Endothelial cell of umbilical vein (primary cell): ENCODE data around the gene CARD10. TPM values are rescaled to one million over a fixed set of nuclear protein-coding genes. Genes with fewer than 3 reads are reported as not detected.

ENCODE experiments used
- BruUV-seq: library from RNA; stranded (reverse); fragments of 400-500 nt; replicated peaks from 2 replicates; lab custom pipeline; 2021; lab: Mats Ljungman, UMichigan
- CTCF ChIA-PET: fragments of 300-600, 350-600 bp; sonication (Branson Sonifier 250); formaldehyde crosslinking; loops from one replicate; lab custom pipeline; 2021; ENCODE audit warnings: antibody characterized with exemption, inconsistent platforms; lab: Charles Lee
- POLR2A ChIA-PET: fragments of 300-600, 350-600 bp; sonication (Branson Sonifier 250); formaldehyde crosslinking; loops from one replicate; lab custom pipeline; 2021; ENCODE audit warnings: antibody characterized with exemption, inconsistent platforms; lab: Charles Lee
- DNase-seq: peaks from one replicate; pipeline ENCODE4 v3.0.0-alpha.2; 2011; ENCODE audit warnings: low read depth, low spot score
- FAIRE-seq: peaks from 2 replicates; lab custom pipeline; 2011; peaks lifted over from hg19 to GRCh38; lab: Jason Lieb, UNC
- H2AFZ ChIP-seq: 2 replicates; pipeline ENCODE4 v1.6.0; 2012; ENCODE audit warnings: low read depth, low read length, control low read depth, inconsistent platforms
- H3K27ac ChIP-seq: 2 replicates; pipeline ENCODE4 v1.5.1; 2011; ENCODE audit warnings: low read depth, mild to moderate bottlenecking, control low read depth, low read length, moderate library complexity; ENCODE audit not compliant: insufficient read depth
- H3K27me3 ChIP-seq, 2 experiments: 2 replicates each; pipeline versions ENCODE4 v1.6.0 to v1.6.1; 2011; ENCODE audit warnings: low read length in 2 of 2, mixed read lengths in 1 of 2; ENCODE audit not compliant: control insufficient read depth in 2 of 2, insufficient read depth in 2 of 2
- H3K36me3 ChIP-seq, 2 experiments: 2 replicates in 1 of 2; 3 replicates in 1 of 2; pipeline ENCODE4 v1.5.1; 2011; ENCODE audit warnings: low read length in 2 of 2, mild to moderate bottlenecking in 1 of 2, moderate library complexity in 1 of 2; ENCODE audit not compliant: control insufficient read depth in 2 of 2, insufficient read depth in 2 of 2; ENCODE audit errors: extremely low read depth in 1 of 2
- H3K4me1 ChIP-seq: 3 replicates; pipeline ENCODE4 v1.5.1; 2011; ENCODE audit warnings: mild to moderate bottlenecking, low read length; ENCODE audit not compliant: control insufficient read depth, insufficient read depth; ENCODE audit errors: extremely low read depth
- H3K4me2 ChIP-seq: 2 replicates; pipeline ENCODE4 v1.6.1; 2011; ENCODE audit warnings: low read length, control low read depth, mixed read lengths; ENCODE audit not compliant: insufficient read depth
- H3K4me3 ChIP-seq, 3 experiments: fragments of 200-600 bp in 1 of 3; sonication (generic), shearing (Covaris generic) in 1 of 3; replicated peaks in 1 of 3; 2 replicates each; pipeline ENCODE4 v1.5.1; 2011 to 2016; ENCODE audit warnings: control low read depth in 3 of 3, low read length in 3 of 3, mild to moderate bottlenecking in 2 of 3, inconsistent platforms in 1 of 3, low read depth in 1 of 3, moderate library complexity in 1 of 3; ENCODE audit not compliant: insufficient read depth in 1 of 3
- H3K79me2 ChIP-seq: 2 replicates; pipeline ENCODE4 v1.6.0; 2012; ENCODE audit warnings: low read length, inconsistent platforms; ENCODE audit not compliant: control insufficient read depth, insufficient read depth
- H3K9ac ChIP-seq: replicated peaks from 2 replicates; pipeline ENCODE3; 2011; ENCODE audit warnings: low read length, control low read depth; ENCODE audit not compliant: insufficient read depth; ENCODE audit errors: extremely low read depth
- H3K9me1 ChIP-seq: replicated peaks from 3 replicates; pipeline ENCODE4 v1.6.0; 2011; ENCODE audit warnings: mild to moderate bottlenecking, low read length; ENCODE audit not compliant: control insufficient read depth, insufficient read depth; ENCODE audit errors: extremely low read depth
- H3K9me3 ChIP-seq: replicated peaks from 2 replicates; pipeline ENCODE4 v1.5.1; 2012; ENCODE audit warnings: low read length, inconsistent platforms; ENCODE audit not compliant: control insufficient read depth, insufficient read depth
- H4K20me1 ChIP-seq: replicated peaks from 2 replicates; pipeline ENCODE3; 2011; ENCODE audit warnings: mild to moderate bottlenecking, low read length; ENCODE audit not compliant: control insufficient read depth, insufficient read depth; ENCODE audit errors: extremely low read depth
- EZH2 ChIP-seq: IDR thresholded peaks from 2 replicates; pipeline ENCODE4 v1.6.1; 2012; ENCODE audit warnings: borderline replicate concordance, low read depth, mild to moderate bottlenecking, moderate library complexity, low read length, inconsistent platforms; ENCODE audit not compliant: severe bottlenecking
- JUN ChIP-seq: IDR thresholded peaks from 2 replicates; pipeline ENCODE4 v1.6.1; 2011; ENCODE audit warnings: borderline replicate concordance, low read depth; ENCODE audit not compliant: insufficient read length, insufficient read depth
- POLR2A ChIP-seq: IDR thresholded peaks from 2 replicates; pipeline ENCODE4 v1.6.1; 2012; ENCODE audit warnings: low read depth, mild to moderate bottlenecking, control low read depth, low read length
- dilution Hi-C: fragments of 300-500 bp; cut with MboI; formaldehyde crosslinking; loops from one replicate; pipeline ENCODE4 v1.15.0; 2019; ENCODE audit warnings: low sequenced_read_pairs; ENCODE audit not compliant: extremely low pct_ligation_motif_present
- intact Hi-C: fragments of 100-400 bp; cut with micrococcal nuclease; formaldehyde crosslinking; loops from one replicate; pipeline ENCODE4 v1.10.0; 2022
- polyA plus RNA-seq, 4 experiments: library from polyadenylated mRNA; depleted of rRNA in 3 of 4; stranded (reverse) in 3 of 4; unstranded in 1 of 4; fragments of >200 nt; gene quantifications; 2 replicates each; pipeline versions ENCODE4 v1.2.1 to v1.2.3, GENCODE V29; 2011 to 2012; ENCODE audit warnings: missing spikeins in 1 of 4
- total RNA-seq: library from RNA; stranded (reverse); gene quantifications from 2 replicates; pipeline ENCODE4 v1.2.3, GENCODE V29; 2021
- TF ChIP-seq, protein P1 (sequence below), 2 donors: IDR thresholded peaks; 1 replicate in 1 of 2; 2 replicates in 1 of 2; pipeline ENCODE4 v1.5.1; 2011; ENCODE audit warnings: low read length in 2 of 2, mild to moderate bottlenecking in 2 of 2, moderate library complexity in 2 of 2, control low read depth in 1 of 2, inconsistent platforms in 1 of 2, low read depth in 1 of 2; ENCODE audit not compliant: insufficient read depth in 1 of 2; ENCODE audit errors: extremely low read depth in 1 of 2

The CARD10 gene
- total and polyA plus RNA-seq, 2 donors (not counting 3 experiments of a cell fraction or from before 2014, with no cell fraction given), result 36.1 to 39.5 TPM

DNA sequence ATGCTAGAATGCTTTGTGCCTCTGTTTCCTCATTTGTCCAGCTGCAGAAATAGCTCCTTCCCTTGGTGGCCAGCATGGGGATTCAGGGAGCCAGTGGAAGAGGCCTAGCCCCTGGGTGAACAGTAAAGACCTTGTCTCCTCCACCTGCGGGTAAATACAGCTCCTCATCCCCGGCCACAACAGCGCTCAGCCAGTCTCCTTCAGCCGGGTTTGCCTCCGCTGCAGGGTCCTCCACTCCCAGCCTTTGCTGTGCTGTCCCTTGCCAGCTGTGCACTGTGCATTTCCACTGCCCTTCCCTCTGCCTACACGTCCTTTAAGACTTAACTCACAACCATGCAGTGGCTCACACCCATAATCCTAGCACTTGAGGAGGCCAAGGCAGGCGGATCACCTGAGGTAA is 39.6 kb upstream of the CARD10 start:
- Histone ChIP-seq H3K27ac (no peak overlapping the region), H3K9me1 (no peaks in the 10 kb centered on the region), H3K27me3 (no peaks in the 10 kb centered on the region), H4K20me1 (no peaks in the 10 kb centered on the region), H3K4me2 (no peak overlapping the region), H3K36me3 (peaks cover 0 to 2% of the 10 kb centered on the region in 2 experiments), H3K4me3 (no peak overlapping the region), H2AFZ (no peak overlapping the region), H3K79me2 (peaks cover 31% of the 10 kb centered on the region), H3K9me3 (no peaks in the 10 kb centered on the region), H3K4me1 (peaks cover 43% of the 10 kb centered on the region), H3K9ac (no peak overlapping the region)
- intact Hi-C loops (no loop called here), dilution Hi-C loops (no loop called here)
- ChIA-PET POLR2A (interaction anchor here (0.8 to 1.6 kb wide), 2 partner anchors 12 to 113 kb away, joined by 3 read pairs; no protein-coding TSS in a partner anchor), CTCF (interaction anchor here (0.7 to 21.8 kb wide), 3 partner anchors 8 to 34 kb away, joined by 4 to 977 read pairs (median 6); no protein-coding TSS in a partner anchor)
- BruUV-seq, result no TSS peak
- no peak for FAIRE-seq
- TF ChIP-seq JUN, result no peak
- no peak for TF ChIP-seq POLR2A
- TF ChIP-seq EZH2, result no peak
- TF ChIP-seq, protein P1, sequence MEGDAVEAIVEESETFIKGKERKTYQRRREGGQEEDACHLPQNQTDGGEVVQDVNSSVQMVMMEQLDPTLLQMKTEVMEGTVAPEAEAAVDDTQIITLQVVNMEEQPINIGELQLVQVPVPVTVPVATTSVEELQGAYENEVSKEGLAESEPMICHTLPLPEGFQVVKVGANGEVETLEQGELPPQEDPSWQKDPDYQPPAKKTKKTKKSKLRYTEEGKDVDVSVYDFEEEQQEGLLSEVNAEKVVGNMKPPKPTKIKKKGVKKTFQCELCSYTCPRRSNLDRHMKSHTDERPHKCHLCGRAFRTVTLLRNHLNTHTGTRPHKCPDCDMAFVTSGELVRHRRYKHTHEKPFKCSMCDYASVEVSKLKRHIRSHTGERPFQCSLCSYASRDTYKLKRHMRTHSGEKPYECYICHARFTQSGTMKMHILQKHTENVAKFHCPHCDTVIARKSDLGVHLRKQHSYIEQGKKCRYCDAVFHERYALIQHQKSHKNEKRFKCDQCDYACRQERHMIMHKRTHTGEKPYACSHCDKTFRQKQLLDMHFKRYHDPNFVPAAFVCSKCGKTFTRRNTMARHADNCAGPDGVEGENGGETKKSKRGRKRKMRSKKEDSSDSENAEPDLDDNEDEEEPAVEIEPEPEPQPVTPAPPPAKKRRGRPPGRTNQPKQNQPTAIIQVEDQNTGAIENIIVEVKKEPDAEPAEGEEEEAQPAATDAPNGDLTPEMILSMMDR (IDR thresholded peaks at IDR 0.05; ENCODE audit: extremely low read depth in 1 of 2, insufficient read depth in 1 of 2, low read depth in 1 of 2, low read length in 2 of 2), result no peak
- DNase-seq, result no peak
